Mononuclear cell (primary cell): ENCODE data around the gene PRSS38. TPM values are rescaled to one million over a fixed set of nuclear protein-coding genes. Genes with fewer than 3 reads are reported as not detected.

Source experiments
- H3K27me3 ChIP-seq: 2 replicates; pipeline ENCODE4 v1.6.0; 2011; ENCODE audit warnings: low read length, control low read depth; ENCODE audit not compliant: insufficient read depth
- H3K4me1 ChIP-seq: 2 replicates; pipeline ENCODE4 v1.5.1; 2011; ENCODE audit warnings: mild to moderate bottlenecking, low read length, control low read depth; ENCODE audit not compliant: insufficient read depth
- H3K4me3 ChIP-seq: 2 replicates; pipeline ENCODE4 v1.5.1; 2011; ENCODE audit warnings: mild to moderate bottlenecking, low read length, moderate library complexity
- H3K9me3 ChIP-seq: 2 replicates; pipeline ENCODE4 v1.5.1; 2011; ENCODE audit warnings: low read depth, mild to moderate bottlenecking, control low read depth, low read length
- total RNA-seq: library from RNA; depleted of rRNA; stranded (reverse); fragments of >200 nt; gene quantifications from one replicate; pipeline ENCODE4 v1.2.3, GENCODE V29; 2012

The PRSS38 gene
- total RNA-seq, 1 donor = not detected

GRCh38 chr1:227795732-227796131, 19.7 kb upstream of the PRSS38 start:
- Histone ChIP-seq H3K4me1 (no peaks in the 10 kb centered on the region), H3K9me3 (no peaks in the 10 kb centered on the region), H3K4me3 (no peak overlapping the region), H3K27me3 (no peaks in the 10 kb centered on the region)

GRCh38 chr1:227796359-227796915, 19.0 kb upstream of the PRSS38 start:
- Histone ChIP-seq H3K27me3 (no peaks in the 10 kb centered on the region), H3K9me3 (no peaks in the 10 kb centered on the region), H3K4me3 (no peak overlapping the region), H3K4me1 (no peaks in the 10 kb centered on the region)

GRCh38 chr1:227797144-227797543, 18.3 kb upstream of the PRSS38 start:
- Histone ChIP-seq H3K4me1 (no peaks in the 10 kb centered on the region), H3K27me3 (no peaks in the 10 kb centered on the region), H3K9me3 (no peaks in the 10 kb centered on the region), H3K4me3 (no peak overlapping the region)

GRCh38 chr1:227797625-227798024, 17.9 kb upstream of the PRSS38 start:
- no peaks in the 10 kb centered on the region for H3K9me3 ChIP-seq
- H3K4me3 ChIP-seq = no peak overlapping the region
- H3K27me3 ChIP-seq = no peaks in the 10 kb centered on the region
- H3K4me1 ChIP-seq = no peaks in the 10 kb centered on the region

- Histone ChIP-seq H3K9me3 (peaks cover 2% of the 10 kb centered on the region), H3K4me3 (no peak overlapping the region), H3K27me3 (no peaks in the 10 kb centered on the region), H3K4me1 (no peaks in the 10 kb centered on the region)
These were observed 17.2 kb upstream of the PRSS38 start for GRCh38 chr1:227798078-227798802.

GRCh38 chr1:227799756-227800155, 15.7 kb upstream of the PRSS38 start:
- Histone ChIP-seq H3K4me3 (no peak overlapping the region), H3K27me3 (peaks cover 7% of the 10 kb centered on the region), H3K4me1 (no peaks in the 10 kb centered on the region), H3K9me3 (peaks cover 16% of the 10 kb centered on the region)

GRCh38 chr1:227803933-227804332, 11.5 kb upstream of the PRSS38 start:
- H3K4me3 ChIP-seq = no peak overlapping the region
- peaks cover 16% of the 10 kb centered on the region for H3K27me3 ChIP-seq
- no peaks in the 10 kb centered on the region for H3K4me1 ChIP-seq
- peaks cover 17% of the 10 kb centered on the region for H3K9me3 ChIP-seq

- H3K27me3 ChIP-seq = peaks cover 16% of the 10 kb centered on the region
- H3K4me1 ChIP-seq = no peaks in the 10 kb centered on the region
- peaks cover 17% of the 10 kb centered on the region for H3K9me3 ChIP-seq
- no peak overlapping the region for H3K4me3 ChIP-seq
These were observed 9.8 kb upstream of the PRSS38 start for GRCh38 chr1:227805606-227806197.

GRCh38 chr1:227808566-227808965, 6.9 kb upstream of the PRSS38 start:
- H3K4me1 ChIP-seq = no peaks in the 10 kb centered on the region
- H3K27me3 ChIP-seq = peaks cover 16% of the 10 kb centered on the region
- H3K9me3 ChIP-seq = peaks cover 12% of the 10 kb centered on the region
- no peak overlapping the region for H3K4me3 ChIP-seq

- peaks cover 8% of the 10 kb centered on the region for H3K9me3 ChIP-seq
- H3K4me3 ChIP-seq = no peak overlapping the region
- peaks cover 16% of the 10 kb centered on the region for H3K27me3 ChIP-seq
- no peaks in the 10 kb centered on the region for H3K4me1 ChIP-seq
These were observed 6.4 kb upstream of the PRSS38 start for GRCh38 chr1:227809026-227809425.

GRCh38 chr1:227813962-227814361, 1.5 kb upstream of the PRSS38 start:
- Histone ChIP-seq H3K4me3 (no peak overlapping the region), H3K4me1 (no peaks in the 10 kb centered on the region), H3K9me3 (no peaks in the 10 kb centered on the region), H3K27me3 (no peaks in the 10 kb centered on the region)

GRCh38 chr1:227816750-227817446, 1.4 kb downstream of the PRSS38 start:
- H3K9me3 ChIP-seq = peaks cover 9% of the 10 kb centered on the region
- H3K4me1 ChIP-seq = no peaks in the 10 kb centered on the region
- no peaks in the 10 kb centered on the region for H3K27me3 ChIP-seq
- no peak overlapping the region for H3K4me3 ChIP-seq

GRCh38 chr1:227823537-227823936, 8.1 kb downstream of the PRSS38 start:
- Histone ChIP-seq H3K27me3 (no peaks in the 10 kb centered on the region), H3K4me3 (no peak overlapping the region), H3K9me3 (peaks cover 16% of the 10 kb centered on the region), H3K4me1 (no peaks in the 10 kb centered on the region)

GRCh38 chr1:227824204-227824603, 8.7 kb downstream of the PRSS38 start:
- Histone ChIP-seq H3K27me3 (no peaks in the 10 kb centered on the region), H3K9me3 (peaks cover 16% of the 10 kb centered on the region), H3K4me3 (no peak overlapping the region), H3K4me1 (no peaks in the 10 kb centered on the region)

- Histone ChIP-seq H3K9me3 (no peaks in the 10 kb centered on the region), H3K4me3 (no peak overlapping the region), H3K4me1 (no peaks in the 10 kb centered on the region), H3K27me3 (no peaks in the 10 kb centered on the region)
These were observed 13.3 kb downstream of the PRSS38 start for GRCh38 chr1:227828786-227829185.
